Ovary (tissue), 3 donors: ENCODE measurements around the gene ZNF653.

Experiments used
- CTCF ChIP-seq, 3 donors: fragments of 450-650 bp in 2 of 3; fragments of 200-600 bp in 1 of 3; IDR thresholded peaks; one replicate each; pipeline versions ENCODE4 v1.5.1 to v1.8.0; 2016 to 2022; ENCODE audit warnings: antibody characterized with exemption in 3 of 3, mild to moderate bottlenecking in 1 of 3
- POLR2A ChIP-seq: fragments of 450-650 bp; IDR thresholded peaks from one replicate; pipeline ENCODE4 v1.6.1; 2017; ENCODE audit warnings: antibody characterized with exemption, mild to moderate bottlenecking, moderate library complexity
- donor health status: DM: no; HTN: no; CAD: no.

DNA sequence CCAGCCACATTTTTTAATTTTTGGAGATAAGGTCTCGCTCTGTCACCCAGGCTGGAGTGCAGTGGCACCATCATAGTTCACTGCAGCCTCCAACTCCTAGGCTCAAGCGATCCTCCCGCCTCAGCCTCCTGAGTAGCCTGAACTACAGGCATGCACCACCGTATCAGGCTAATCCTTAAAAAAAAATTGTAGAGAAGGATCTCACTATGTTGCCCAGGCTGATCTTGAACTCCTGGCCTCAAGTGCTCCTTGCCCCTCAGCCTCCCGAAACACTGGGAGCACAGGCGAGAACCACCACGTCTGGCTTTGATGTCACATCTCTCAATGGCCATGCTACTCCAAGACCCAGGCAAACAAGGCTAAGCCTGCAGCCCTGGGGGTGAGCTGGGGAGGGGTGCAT, 49.0 kb downstream of the ZNF653 start:
- TF ChIP-seq CTCF (IDR thresholded peaks at IDR 0.05) (no peak), POLR2A (no peak)
